CD4-positive, alpha-beta T cell treated with Interleukin-17A for 1 hour (primary cell): Measurements from ENCODE around the gene DPM2.

ENCODE experiments used
- DNase-seq: peaks from one replicate; pipeline ENCODE4 v3.0.0-alpha.2; 2020

Gene DPM2

DNA sequence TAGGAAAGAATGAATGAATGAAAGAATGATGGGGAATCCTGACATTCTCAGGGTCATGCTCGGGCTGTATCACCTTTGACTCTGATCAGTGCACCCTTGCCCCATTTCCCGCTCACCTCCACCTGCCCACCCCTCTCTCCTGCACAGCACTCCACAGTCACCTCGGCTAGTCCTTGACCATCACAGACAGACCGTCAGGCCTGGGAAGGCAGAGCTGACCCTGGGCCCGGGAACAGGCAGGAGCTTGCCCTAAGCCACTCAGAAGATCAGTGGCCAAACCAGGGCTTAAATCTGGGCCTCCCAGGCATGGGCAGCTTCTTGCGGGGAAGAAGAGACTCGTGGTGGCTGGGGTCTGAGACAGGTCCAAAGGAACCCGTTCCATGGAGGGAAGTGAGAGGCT, 41.8 kb downstream of the DPM2 start:
- DNase-seq: no peak

DNA sequence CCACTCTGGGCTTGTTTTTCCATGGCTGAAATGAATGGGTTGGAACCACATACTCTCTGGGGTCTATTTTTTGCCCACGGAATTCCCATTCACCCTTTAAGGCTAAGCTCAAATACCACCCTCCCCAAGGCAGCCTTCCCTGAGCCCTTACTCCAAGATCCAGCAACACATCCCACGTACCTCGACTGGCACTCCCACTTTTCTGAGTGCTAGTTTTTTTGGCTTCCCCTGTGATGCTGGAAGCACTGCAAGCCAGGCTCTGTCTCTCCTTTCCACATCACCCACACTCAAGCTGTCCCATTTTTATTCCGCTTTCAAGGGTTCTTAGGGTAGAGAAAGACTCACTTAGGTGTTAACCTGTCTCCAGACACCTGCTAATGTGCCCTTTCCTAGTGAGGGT, 44.3 kb downstream of the DPM2 start:
- no peak for DNase-seq

DNA sequence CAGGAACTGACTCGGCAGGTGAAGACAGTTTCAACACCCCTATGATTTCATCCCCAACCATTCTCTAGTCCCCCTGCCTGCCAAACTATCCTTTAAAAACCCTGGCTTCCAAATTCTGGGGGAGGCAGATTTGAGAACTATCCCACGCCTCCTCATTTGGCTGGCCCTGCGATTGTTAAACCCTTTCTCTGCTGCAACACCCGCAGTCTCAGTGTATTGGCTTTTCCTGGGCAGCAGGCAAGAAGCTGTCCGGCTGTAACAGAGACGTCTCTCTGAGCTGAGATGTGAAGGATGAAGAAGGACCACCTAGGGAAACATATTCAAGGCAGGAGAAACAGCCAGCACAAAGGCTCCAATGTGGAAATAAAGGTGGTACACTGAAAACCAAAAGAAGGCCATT, 44.8 kb downstream of the DPM2 start:
- DNase-seq: no peak

DNA sequence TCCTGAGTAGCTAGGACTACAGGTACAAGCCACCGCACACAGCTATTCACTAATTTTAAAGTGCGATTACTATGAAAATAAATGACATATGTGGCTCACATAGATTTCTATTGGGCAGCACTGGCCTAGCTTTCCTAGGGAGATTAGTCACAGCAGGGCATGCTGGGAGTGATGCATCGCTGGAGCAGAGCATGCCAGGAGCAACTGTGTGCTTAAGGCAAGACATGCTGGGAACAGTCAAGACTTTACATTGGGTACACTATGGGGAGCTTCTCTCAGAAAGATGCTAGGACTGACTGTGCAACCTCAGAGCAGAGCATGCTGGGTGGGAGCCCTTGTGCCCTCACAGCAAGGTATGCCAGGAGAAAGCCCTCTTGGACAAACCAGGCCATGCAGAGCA, 47.6 kb downstream of the DPM2 start:
- no peak for DNase-seq

- no peak for DNase-seq
Observed at GRCh38 chr9:127887792-127888191, 49.9 kb downstream of the DPM2 start.

GRCh38 chr9:127886401-127886972, 51.2 kb downstream of the DPM2 start:
- no peak for DNase-seq

GRCh38 chr9:127885508-127886281, 52.0 kb downstream of the DPM2 start:
- DNase-seq: no peak
